ENCODE data around the gene C4orf36.
A peak's percentile ranks its signal among the peaks of the same experiment; 100 is the strongest.

The C4orf36 gene

GRCh38 chr4:86891762-86892635, at the start of gene C4orf36:
Gene C4orf36, minus strand, starts transcription at chr4:86892422. Its CDS starts 902 bp downstream, at chr4:86891520.
- DNase-seq (ENCODE audit: low read depth) = peak; percentile 66
- Histone ChIP-seq H3K27me3 (replicated peaks; ENCODE audit: control insufficient read depth, insufficient read depth, low read length) (no peaks in the 10 kb centered on the region), H3K36me3 (ENCODE audit: control insufficient read depth, insufficient read depth, low read length, severe bottlenecking) (no peaks in the 10 kb centered on the region)

DNA sequence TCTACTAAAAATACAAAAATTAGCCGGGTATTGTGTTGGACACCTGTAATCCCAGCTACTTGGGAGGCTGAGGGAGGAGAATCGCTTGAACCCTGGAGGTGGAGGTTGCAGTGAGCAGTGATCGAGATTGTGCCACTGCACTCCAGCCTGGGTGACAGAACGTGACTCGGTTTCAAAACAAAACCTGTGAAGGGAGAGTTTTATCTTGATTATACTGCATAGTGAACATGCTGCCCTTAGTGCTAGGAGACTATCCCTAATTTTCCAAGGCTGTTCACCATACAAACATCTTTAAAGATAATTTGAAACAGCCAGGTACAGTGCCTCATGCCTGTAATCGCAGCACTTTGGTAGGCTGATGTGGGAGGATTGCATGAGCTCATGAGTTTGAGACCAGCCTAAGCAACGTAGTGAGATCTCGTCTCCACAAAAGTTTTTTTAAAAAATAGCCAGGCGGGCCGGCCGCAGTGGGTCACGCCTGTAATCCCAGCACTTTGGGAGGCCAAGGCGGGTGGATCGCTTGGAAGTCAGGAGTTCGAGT, 48.8 kb upstream of the C4orf36 start:
- no peaks in the 10 kb centered on the region for H3K9me3 ChIP-seq (ENCODE audit: control insufficient read depth, low read length)
- DNase-seq (ENCODE audit: low read depth) = no peak
- H3K4me3 ChIP-seq (ENCODE audit: low read length) = no peak overlapping the region
- no peaks in the 10 kb centered on the region for H3K27me3 ChIP-seq (replicated peaks; ENCODE audit: control insufficient read depth, insufficient read depth, low read length)
- no peaks in the 10 kb centered on the region for H3K36me3 ChIP-seq (ENCODE audit: control insufficient read depth, insufficient read depth, low read length, severe bottlenecking)
- H3K4me1 ChIP-seq (ENCODE audit: control insufficient read depth, insufficient read depth, low read length) = peaks cover 44% of the 10 kb centered on the region
- no peak overlapping the region for H3K9ac ChIP-seq (ENCODE audit: low read length)

More at GRCh38 chr4:86891762-86892635, at the start of gene C4orf36:
- Histone ChIP-seq H3K4me3 (ENCODE audit: low read length) (peak within 1 kb of the TSS; percentile 86), H3K4me1 (ENCODE audit: control insufficient read depth, insufficient read depth, low read length) (peaks cover 21% of the 10 kb centered on the region), H3K9ac (ENCODE audit: low read length) (peak within 1 kb of the TSS; percentile 84), H3K9me3 (ENCODE audit: control insufficient read depth, low read length) (no peaks in the 10 kb centered on the region)

GRCh38 chr4:86939729-86940575, 47.7 kb upstream of the C4orf36 start:
- Histone ChIP-seq H3K9ac (ENCODE audit: low read length) (no peak overlapping the region), H3K27me3 (replicated peaks; ENCODE audit: control insufficient read depth, insufficient read depth, low read length) (no peaks in the 10 kb centered on the region), H3K9me3 (ENCODE audit: control insufficient read depth, low read length) (no peaks in the 10 kb centered on the region), H3K4me3 (ENCODE audit: low read length) (peak overlapping the region; percentile 9), H3K36me3 (ENCODE audit: control insufficient read depth, insufficient read depth, low read length, severe bottlenecking) (no peaks in the 10 kb centered on the region), H3K4me1 (ENCODE audit: control insufficient read depth, insufficient read depth, low read length) (peaks cover 44% of the 10 kb centered on the region)
- peak; percentile 15 for DNase-seq (ENCODE audit: low read depth)

DNA sequence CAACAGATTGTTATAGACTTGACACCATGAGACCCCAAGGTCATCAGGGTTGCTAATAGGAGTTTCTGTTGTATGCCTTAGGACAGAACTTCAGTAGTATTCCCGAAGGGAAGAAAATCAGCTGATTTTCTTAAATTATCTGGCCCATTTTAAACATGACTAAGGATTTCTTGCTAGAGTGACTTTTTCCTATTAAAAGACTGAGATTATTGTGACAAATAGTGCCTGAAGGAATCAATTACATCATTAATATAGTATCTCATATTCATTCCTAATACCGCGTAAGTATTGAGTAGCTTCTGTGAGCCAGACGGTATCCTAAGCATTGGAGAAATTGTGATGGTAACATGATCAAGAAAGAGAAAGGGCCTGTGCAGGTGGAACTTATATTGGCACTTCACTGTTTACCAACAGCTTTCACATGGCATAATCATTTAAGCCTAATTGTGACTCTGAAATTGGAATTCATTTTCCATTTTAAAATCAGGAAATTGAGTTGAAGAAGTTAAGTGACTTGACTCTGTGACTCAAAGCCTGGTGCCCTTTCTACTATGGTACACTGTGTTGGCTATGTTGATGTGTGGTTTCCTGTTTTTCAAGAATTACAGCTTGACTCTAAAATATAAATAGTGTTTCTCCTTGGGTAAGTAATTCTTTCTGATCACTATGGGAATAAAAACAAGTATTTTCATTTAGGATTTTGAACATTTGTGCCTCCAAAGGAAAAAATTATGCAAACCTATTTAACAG, 46.7 kb upstream of the C4orf36 start:
- H3K9me3 ChIP-seq (ENCODE audit: control insufficient read depth, low read length) = no peaks in the 10 kb centered on the region
- H3K4me3 ChIP-seq (ENCODE audit: low read length) = no peak overlapping the region
- no peaks in the 10 kb centered on the region for H3K36me3 ChIP-seq (ENCODE audit: control insufficient read depth, insufficient read depth, low read length, severe bottlenecking)
- no peaks in the 10 kb centered on the region for H3K27me3 ChIP-seq (replicated peaks; ENCODE audit: control insufficient read depth, insufficient read depth, low read length)
- peaks cover 43% of the 10 kb centered on the region for H3K4me1 ChIP-seq (ENCODE audit: control insufficient read depth, insufficient read depth, low read length)
- peak; percentile 23 for DNase-seq (ENCODE audit: low read depth)
- no peak overlapping the region for H3K9ac ChIP-seq (ENCODE audit: low read length)

GRCh38 chr4:86935853-86936733, 43.9 kb upstream of the C4orf36 start:
- H3K4me3 ChIP-seq (ENCODE audit: low read length) = peak overlapping the region; percentile 90
- DNase-seq (ENCODE audit: low read depth) = peak; percentile 66
- no peaks in the 10 kb centered on the region for H3K9me3 ChIP-seq (ENCODE audit: control insufficient read depth, low read length)
- H3K4me1 ChIP-seq (ENCODE audit: control insufficient read depth, insufficient read depth, low read length) = peaks cover 40% of the 10 kb centered on the region
- H3K9ac ChIP-seq (ENCODE audit: low read length) = peak overlapping the region; percentile 93
- no peaks in the 10 kb centered on the region for H3K27me3 ChIP-seq (replicated peaks; ENCODE audit: control insufficient read depth, insufficient read depth, low read length)
- peaks cover 5% of the 10 kb centered on the region for H3K36me3 ChIP-seq (ENCODE audit: control insufficient read depth, insufficient read depth, low read length, severe bottlenecking)

- Histone ChIP-seq H3K4me3 (ENCODE audit: low read length) (peak overlapping the region; percentile 90), H3K9me3 (ENCODE audit: control insufficient read depth, low read length) (no peaks in the 10 kb centered on the region), H3K27me3 (replicated peaks; ENCODE audit: control insufficient read depth, insufficient read depth, low read length) (no peaks in the 10 kb centered on the region), H3K36me3 (ENCODE audit: control insufficient read depth, insufficient read depth, low read length, severe bottlenecking) (peaks cover 10% of the 10 kb centered on the region), H3K4me1 (ENCODE audit: control insufficient read depth, insufficient read depth, low read length) (peaks cover 39% of the 10 kb centered on the region), H3K9ac (ENCODE audit: low read length) (peak overlapping the region; percentile 93)
- no peak for DNase-seq (ENCODE audit: low read depth)
Observed at GRCh38 chr4:86935566-86935852, 43.3 kb upstream of the C4orf36 start.

DNA sequence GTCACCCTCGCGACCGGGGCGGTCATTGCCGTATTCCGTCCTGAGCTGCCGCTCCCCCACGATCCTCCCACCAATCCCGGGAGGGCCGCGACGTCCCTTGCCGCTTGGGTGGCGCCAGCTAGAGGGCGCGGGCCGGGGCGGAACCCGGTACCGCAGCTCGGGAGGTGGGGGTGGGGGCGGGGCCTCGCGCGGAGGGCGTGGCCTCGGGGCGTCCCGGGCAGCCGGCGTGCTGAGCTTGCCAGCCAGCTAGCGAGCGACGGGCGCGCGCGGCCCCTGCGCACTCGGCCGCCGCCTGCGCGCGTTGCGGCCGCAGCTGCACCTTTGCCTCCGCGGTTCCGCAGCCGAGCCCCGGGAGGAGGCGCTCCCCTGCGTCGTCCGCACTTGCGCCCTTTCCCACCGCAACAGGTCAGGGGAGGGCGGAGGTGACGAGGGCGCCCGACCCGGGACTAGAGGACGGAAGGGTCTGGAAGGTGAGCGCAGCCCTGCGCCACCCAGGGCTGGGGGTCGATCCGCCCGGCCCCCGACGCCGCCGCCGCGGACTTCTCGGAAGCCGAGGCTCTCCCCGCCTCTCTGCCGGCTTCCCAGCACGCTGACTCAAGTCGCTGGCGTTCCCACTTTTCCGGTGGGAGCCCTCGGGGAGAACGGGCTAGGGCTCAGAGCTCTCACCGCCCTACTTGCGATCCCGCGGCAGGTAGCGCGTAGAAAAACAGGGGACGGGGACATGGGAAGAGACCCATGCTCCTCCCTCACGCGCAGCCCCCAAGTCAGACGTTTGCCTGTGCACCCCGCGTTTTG, 42.7 kb upstream of the C4orf36 start, which contains the start of gene AFF1:
Gene AFF1, plus strand, starts transcription at position 241 of the 795 bp plus-strand sequence. CDS start 13,523 bp downstream, outside the sequence.
- H3K36me3 ChIP-seq (ENCODE audit: control insufficient read depth, insufficient read depth, low read length, severe bottlenecking) = peaks cover 16% of the 10 kb centered on the region
- DNase-seq (ENCODE audit: low read depth) = peak; percentile 96
- H3K4me1 ChIP-seq (ENCODE audit: control insufficient read depth, insufficient read depth, low read length) = peaks cover 34% of the 10 kb centered on the region
- H3K4me3 ChIP-seq (ENCODE audit: low read length) = peak within 1 kb of the TSS; percentile 90
- peak within 1 kb of the TSS; percentile 98 for H3K9ac ChIP-seq (ENCODE audit: low read length)
- no peaks in the 10 kb centered on the region for H3K27me3 ChIP-seq (replicated peaks; ENCODE audit: control insufficient read depth, insufficient read depth, low read length)
- no peaks in the 10 kb centered on the region for H3K9me3 ChIP-seq (ENCODE audit: control insufficient read depth, low read length)

DNA sequence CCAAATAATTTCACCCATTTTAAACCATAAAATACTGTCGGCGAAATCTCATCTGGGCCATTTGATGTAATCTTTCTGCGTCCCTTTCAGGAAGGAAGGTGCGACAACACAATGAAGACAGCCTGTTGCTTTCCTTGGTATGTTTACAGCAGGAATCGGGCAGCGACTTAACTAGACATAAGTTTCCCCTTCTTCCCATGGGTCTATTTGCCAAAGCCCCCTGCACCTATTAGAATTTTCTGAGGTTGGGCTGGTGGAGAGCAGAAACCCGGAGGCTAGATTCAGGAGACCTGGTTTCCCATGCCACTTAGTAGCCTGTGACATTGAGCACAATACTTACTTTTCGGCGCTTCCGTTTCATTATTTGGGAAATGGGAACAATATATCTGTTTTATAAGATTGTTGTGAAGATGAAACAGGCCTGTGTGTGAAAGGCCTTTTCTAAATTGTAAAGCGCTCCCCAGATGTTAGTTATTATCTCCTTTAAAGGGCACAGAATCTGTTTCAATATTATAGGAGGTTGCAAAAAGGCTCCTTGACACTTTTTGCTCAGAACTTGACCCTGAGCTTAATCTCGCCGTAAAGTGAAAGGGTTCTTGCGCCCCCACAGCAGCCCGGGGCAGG, 42.0 kb upstream of the C4orf36 start:
- H3K27me3 ChIP-seq (replicated peaks; ENCODE audit: control insufficient read depth, insufficient read depth, low read length) = no peaks in the 10 kb centered on the region
- peak overlapping the region; percentile 90 for H3K4me3 ChIP-seq (ENCODE audit: low read length)
- peaks cover 19% of the 10 kb centered on the region for H3K36me3 ChIP-seq (ENCODE audit: control insufficient read depth, insufficient read depth, low read length, severe bottlenecking)
- H3K4me1 ChIP-seq (ENCODE audit: control insufficient read depth, insufficient read depth, low read length) = peaks cover 26% of the 10 kb centered on the region
- no peaks in the 10 kb centered on the region for H3K9me3 ChIP-seq (ENCODE audit: control insufficient read depth, low read length)
- peak overlapping the region; percentile 98 for H3K9ac ChIP-seq (ENCODE audit: low read length)
- no peak for DNase-seq (ENCODE audit: low read depth)

DNA sequence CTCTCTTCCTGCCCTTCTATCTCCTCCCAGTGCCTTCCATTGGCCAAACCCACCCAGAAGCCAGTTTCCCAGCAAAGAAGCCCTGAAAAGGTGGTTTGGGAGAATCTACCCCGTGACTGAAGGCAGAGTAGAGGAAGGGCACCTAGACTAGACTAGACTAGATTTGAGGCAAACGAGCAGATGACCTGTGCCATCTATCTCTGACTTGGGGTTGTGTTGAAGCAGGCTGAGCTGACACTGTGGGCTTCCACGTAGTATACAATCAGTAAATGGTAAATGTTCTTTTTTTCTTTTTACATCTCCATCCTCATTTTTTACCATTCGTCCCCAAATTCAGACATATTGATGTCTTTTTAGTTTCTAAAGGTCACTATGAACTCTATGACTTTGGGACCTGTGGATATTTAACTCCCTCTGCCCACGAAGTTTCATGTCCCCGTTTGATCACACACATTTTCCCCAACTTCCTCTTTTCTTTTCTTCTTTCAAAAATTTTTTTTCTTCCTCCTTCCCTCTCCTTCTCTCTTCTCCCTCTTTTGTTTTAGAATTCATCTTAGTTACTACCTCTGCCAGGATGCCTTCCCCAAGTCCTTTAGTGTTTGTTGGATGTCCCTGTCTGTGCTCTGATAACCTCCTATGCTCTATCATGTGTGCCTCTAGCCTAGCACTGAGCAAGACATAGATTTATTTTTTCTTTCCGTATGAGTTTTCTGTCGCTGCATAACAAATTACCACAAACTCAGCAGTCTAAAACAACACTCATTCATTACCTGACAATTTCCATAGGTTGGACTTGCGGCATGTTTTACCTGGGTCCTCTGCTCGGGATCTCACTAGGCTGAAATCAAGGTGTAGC, 36.4 kb upstream of the C4orf36 start:
- Histone ChIP-seq H3K36me3 (ENCODE audit: control insufficient read depth, insufficient read depth, low read length, severe bottlenecking) (peaks cover 19% of the 10 kb centered on the region), H3K9ac (ENCODE audit: low read length) (peak overlapping the region; percentile 24), H3K4me3 (ENCODE audit: low read length) (no peak overlapping the region), H3K9me3 (ENCODE audit: control insufficient read depth, low read length) (no peaks in the 10 kb centered on the region), H3K4me1 (ENCODE audit: control insufficient read depth, insufficient read depth, low read length) (peaks cover 42% of the 10 kb centered on the region), H3K27me3 (replicated peaks; ENCODE audit: control insufficient read depth, insufficient read depth, low read length) (no peaks in the 10 kb centered on the region)
- no peak for DNase-seq (ENCODE audit: low read depth)

Measured in adipocyte (in vitro differentiated cells).